Liver (tissue), 9 donors: ENCODE data around the gene BICDL2. TPM values are rescaled to one million over a fixed set of nuclear protein-coding genes. Genes with fewer than 3 reads are reported as not detected.

ENCODE experiments used
- DNase-seq: peaks from one replicate; pipeline ENCODE4 v3.0.0-alpha.2; 2017; ENCODE audit warnings: low spot score
- H3K27ac ChIP-seq, 2 donors: one replicate each; pipeline ENCODE4 v1.7.0; 2013; ENCODE audit warnings: inconsistent platforms in 2 of 2, low read length in 2 of 2, control low read depth in 1 of 2, low read depth in 1 of 2, mild to moderate bottlenecking in 1 of 2
- H3K27me3 ChIP-seq, 4 donors: one replicate each; pipeline versions ENCODE4 v1.6.1 to v1.7.0; 2013; ENCODE audit warnings: low read length in 3 of 4, inconsistent platforms in 1 of 4, mild to moderate bottlenecking in 1 of 4, moderate library complexity in 1 of 4; ENCODE audit not compliant: control insufficient read depth in 4 of 4, insufficient read depth in 4 of 4
- H3K36me3 ChIP-seq, 4 donors: one replicate each; pipeline versions ENCODE4 v1.6.1 to v1.7.0; 2013; ENCODE audit warnings: low read length in 3 of 4, mild to moderate bottlenecking in 3 of 4, low read depth in 1 of 4, moderate library complexity in 1 of 4; ENCODE audit not compliant: control insufficient read depth in 4 of 4, insufficient read depth in 3 of 4
- H3K4me1 ChIP-seq, 4 donors: one replicate each; pipeline versions ENCODE4 v1.6.1 to v1.7.0; 2013; ENCODE audit warnings: low read length in 3 of 4, mild to moderate bottlenecking in 3 of 4, moderate library complexity in 1 of 4; ENCODE audit not compliant: control insufficient read depth in 4 of 4, insufficient read depth in 4 of 4
- H3K4me3 ChIP-seq, 3 donors: one replicate each; pipeline versions ENCODE4 v1.6.1 to v1.7.0; 2013; ENCODE audit warnings: low read length in 3 of 3, control low read depth in 1 of 3, low read depth in 1 of 3, mild to moderate bottlenecking in 1 of 3
- H3K9ac ChIP-seq, 2 donors: one replicate each; pipeline ENCODE4 v1.7.0; 2013; ENCODE audit warnings: low read length in 2 of 2, mild to moderate bottlenecking in 2 of 2, moderate library complexity in 2 of 2, control low read depth in 1 of 2, low read depth in 1 of 2
- H3K9me3 ChIP-seq, 4 donors: one replicate each; pipeline versions ENCODE4 v1.6.1 to v1.7.0; 2013; ENCODE audit warnings: low read length in 3 of 4; ENCODE audit not compliant: control insufficient read depth in 4 of 4
- ATF3 ChIP-seq: IDR thresholded peaks from 2 replicates; pipeline ENCODE4 v1.6.1; 2016; ENCODE audit warnings: antibody characterized with exemption
- EGR1 ChIP-seq, 2 donors: IDR thresholded peaks; 2 replicates each; pipeline ENCODE4 v1.6.1; 2016 to 2018; ENCODE audit warnings: antibody characterized with exemption in 2 of 2, low read depth in 2 of 2
- FOXA1 ChIP-seq: IDR thresholded peaks from 2 replicates; pipeline ENCODE4 v1.6.1; 2016; ENCODE audit warnings: antibody characterized with exemption
- FOXA2 ChIP-seq: IDR thresholded peaks from 2 replicates; pipeline ENCODE4 v1.6.1; 2016; ENCODE audit warnings: antibody characterized with exemption
- GABPA ChIP-seq, 2 donors: IDR thresholded peaks in 1 of 2; conservative IDR thresholded peaks in 1 of 2; 2 replicates each; pipeline ENCODE4 v1.6.1; 2016; ENCODE audit warnings: antibody characterized with exemption in 2 of 2, mild to moderate bottlenecking in 1 of 2, moderate library complexity in 1 of 2
- HNF4A ChIP-seq, 2 donors: conservative IDR thresholded peaks; 2 replicates each; pipeline ENCODE4 v1.6.1; 2016; ENCODE audit warnings: antibody characterized with exemption in 2 of 2, mild to moderate bottlenecking in 2 of 2
- HNF4G ChIP-seq: IDR thresholded peaks from 2 replicates; pipeline ENCODE4 v1.6.1; 2016; ENCODE audit warnings: antibody characterized with exemption
- JUND ChIP-seq, 2 donors: IDR thresholded peaks; 2 replicates each; pipeline ENCODE4 v1.6.1; 2016; ENCODE audit warnings: antibody characterized with exemption in 2 of 2
- MAX ChIP-seq: IDR thresholded peaks from 2 replicates; pipeline ENCODE4 v1.6.1; 2016; ENCODE audit warnings: antibody characterized with exemption
- NR2F2 ChIP-seq: IDR thresholded peaks from 2 replicates; pipeline ENCODE4 v1.6.1; 2016; ENCODE audit warnings: antibody characterized with exemption
- RAD21 ChIP-seq, 2 donors: IDR thresholded peaks; 2 replicates each; pipeline ENCODE4 v1.6.1; 2016; ENCODE audit warnings: antibody characterized with exemption in 2 of 2, mild to moderate bottlenecking in 2 of 2
- REST ChIP-seq: IDR thresholded peaks from 2 replicates; pipeline ENCODE4 v1.6.1; 2016; ENCODE audit warnings: antibody characterized with exemption, mild to moderate bottlenecking
- RXRA ChIP-seq, 2 donors: IDR thresholded peaks; 2 replicates each; pipeline ENCODE4 v1.6.1; 2017 to 2018; ENCODE audit warnings: antibody characterized with exemption in 2 of 2, mild to moderate bottlenecking in 1 of 2
- TAF1 ChIP-seq: conservative IDR thresholded peaks from 2 replicates; pipeline ENCODE4 v1.6.1; 2016; ENCODE audit warnings: antibody characterized with exemption, mild to moderate bottlenecking
- ZBTB33 ChIP-seq: IDR thresholded peaks from 2 replicates; pipeline ENCODE4 v1.6.1; 2016; ENCODE audit warnings: antibody characterized with exemption
- WGBS: extraction: QIAGEN DNeasy Blood & Tissue Kit; methylation state at CpG from one replicate; pipeline ENCODE4 v1.1.7; 2013; 5-methylcytosine and 5-hydroxymethylcytosine counted together
- polyA plus RNA-seq, 2 donors: library from polyadenylated mRNA; stranded (reverse) in 1 of 2; unstranded in 1 of 2; fragments of 200-250 nt in 1 of 2; fragments of >200 nt in 1 of 2; fragmentation: Nextera tagmentation in 1 of 2; extraction: Ambion mirVana in 1 of 2; gene quantifications; one replicate each; pipeline versions ENCODE4 v1.2.1 to v1.2.3, GENCODE V29; 2013 to 2015
- total RNA-seq, 2 donors: library from RNA; depleted of rRNA; stranded (reverse); fragments of >200 nt; gene quantifications; one replicate each; pipeline ENCODE4 v1.2.3, GENCODE V29; 2014
- donor health status: healthy.
- donor health status: healthy.
- donor health status: healthy.
- donor health status: healthy.
- donor health status: healthy.

Gene BICDL2
- total and polyA plus RNA-seq, 4 donors, result 0.15 to 0.59 (median 0.33) TPM; not detected in 1

GRCh38 chr16:3085868-3086595 lies 49.3 kb upstream of the BICDL2 start:
- Histone ChIP-seq H3K36me3 (no peaks in the 10 kb centered on the region), H3K4me1 (peaks cover 0 to 10% (median 0%) of the 10 kb centered on the region in 4 donors), H3K4me3 (no peak overlapping the region), H3K27me3 (no peaks in the 10 kb centered on the region), H3K9me3 (no peaks in the 10 kb centered on the region), H3K27ac (peak overlapping the region; percentile 56 to 63), H3K9ac (no peak overlapping the region)
- no peak for DNase-seq
- TF ChIP-seq TAF1, result no peak
- no peak for TF ChIP-seq GABPA (IDR thresholded peaks at IDR 0.05 in 1 of 2, conservative IDR thresholded peaks at IDR 0.05 in 1 of 2)
- TF ChIP-seq MAX, result no peak
- TF ChIP-seq NR2F2, result no peak
- TF ChIP-seq HNF4G, result no peak
- no peak for TF ChIP-seq ATF3
- 84% methylated on average over 17 of the region's 17 CpGs for WGBS

- no peak overlapping the region for H3K9ac ChIP-seq
- H3K4me3 ChIP-seq, result no peak overlapping the region
- DNase-seq, result no peak
- no peak overlapping the region for H3K27ac ChIP-seq
- TF ChIP-seq HNF4A (conservative IDR thresholded peaks at IDR 0.05) (no peak), EGR1 (IDR thresholded peaks at IDR 0.05; ENCODE audit: low read depth in 2 of 2) (no peak), REST (no peak), HNF4G (no peak), FOXA2 (no peak), RXRA (IDR thresholded peaks at IDR 0.05) (no peak), ATF3 (no peak), NR2F2 (no peak), MAX (no peak), RAD21 (IDR thresholded peaks at IDR 0.05) (no peak), ZBTB33 (no peak), JUND (IDR thresholded peaks at IDR 0.05) (no peak), FOXA1 (no peak)
- H3K36me3 ChIP-seq, result no peaks in the 10 kb centered on the region
- H3K4me1 ChIP-seq, result peaks cover 0 to 10% (median 0%) of the 10 kb centered on the region in 4 donors
- no peaks in the 10 kb centered on the region for H3K9me3 ChIP-seq
- H3K27me3 ChIP-seq, result no peaks in the 10 kb centered on the region
- 83% methylated on average over 7 of the region's 7 CpGs for WGBS
Measured at GRCh38 chr16:3084969-3085670, 48.4 kb upstream of the BICDL2 start.
